Stimulated activated CD4-positive, alpha-beta T cell treated with anti-CD3 and anti-CD28 coated beads, TNF-alpha, amount 100 ng/mL, for 4 hours (primary cell): ENCODE measurements around the gene SNRPB2.

ENCODE experiments used
- DNase-seq, 3 experiments: peaks; one replicate each; pipeline ENCODE4 v3.0.0-alpha.2; 2020; ENCODE audit warnings: low read depth in 3 of 3

Gene SNRPB2

GRCh38 chr20:16729565-16730460 lies at the start of gene SNRPB2:
Gene SNRPB2 (plus strand): TSS chr20:16730026. CDS start chr20:16731703, 1,677 bp downstream.
- DNase-seq = peak; percentile 76 to 84 (median 82)

GRCh38 chr20:16684416-16684815 lies 45.4 kb upstream of the SNRPB2 start:
- DNase-seq = no peak

GRCh38 chr20:16689906-16690305 lies 39.9 kb upstream of the SNRPB2 start:
- no peak for DNase-seq

DNA sequence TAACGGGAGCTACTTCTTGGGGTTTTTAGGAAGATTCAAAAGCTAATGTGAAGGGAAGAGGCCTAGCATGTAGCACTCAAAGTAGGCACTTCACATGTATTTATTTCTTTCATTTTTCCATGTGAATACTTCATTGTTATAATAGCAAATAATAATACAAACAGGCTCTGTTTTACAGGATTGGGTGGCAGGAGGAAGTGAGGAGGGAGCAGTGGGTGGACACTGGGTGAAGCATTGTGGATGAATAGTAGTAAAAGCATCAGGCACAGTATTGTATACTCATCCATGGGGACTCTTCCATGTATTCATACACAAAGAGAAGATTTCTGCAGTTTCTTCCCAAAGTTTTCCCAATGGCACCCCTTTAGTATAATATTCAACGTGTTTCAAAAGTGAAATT lies 38.4 kb upstream of the SNRPB2 start:
- no peak for DNase-seq

- DNase-seq = no peak
Measured at GRCh38 chr20:16692009-16692408, 37.8 kb upstream of the SNRPB2 start.

DNA sequence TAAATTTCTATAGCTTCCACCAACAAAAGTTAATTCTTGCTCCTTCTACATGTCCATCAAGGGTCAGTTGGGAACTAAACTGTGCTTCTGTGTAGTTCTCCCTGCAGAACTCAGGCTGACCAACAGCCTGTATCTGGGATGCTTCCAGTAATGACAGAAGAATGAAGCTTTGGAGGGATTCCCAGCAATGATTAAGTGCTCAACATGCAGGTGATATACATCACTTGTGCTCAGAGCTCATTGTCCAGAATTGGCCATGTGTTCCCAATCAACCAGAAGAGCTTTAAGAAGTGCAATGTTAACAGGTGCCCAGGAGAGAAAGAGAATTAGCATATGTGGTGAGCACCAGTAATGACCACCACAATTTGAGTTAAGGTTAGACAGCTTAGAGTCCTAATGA lies 37.4 kb upstream of the SNRPB2 start:
- DNase-seq = no peak

GRCh38 chr20:16693278-16693677 lies 36.5 kb upstream of the SNRPB2 start:
- no peak for DNase-seq

- no peak for DNase-seq
Measured at GRCh38 chr20:16694161-16694560, 35.7 kb upstream of the SNRPB2 start.

- DNase-seq = no peak
Measured at GRCh38 chr20:16695628-16696027, 34.2 kb upstream of the SNRPB2 start.

GRCh38 chr20:16699293-16699692 lies 30.5 kb upstream of the SNRPB2 start:
- no peak for DNase-seq

DNA sequence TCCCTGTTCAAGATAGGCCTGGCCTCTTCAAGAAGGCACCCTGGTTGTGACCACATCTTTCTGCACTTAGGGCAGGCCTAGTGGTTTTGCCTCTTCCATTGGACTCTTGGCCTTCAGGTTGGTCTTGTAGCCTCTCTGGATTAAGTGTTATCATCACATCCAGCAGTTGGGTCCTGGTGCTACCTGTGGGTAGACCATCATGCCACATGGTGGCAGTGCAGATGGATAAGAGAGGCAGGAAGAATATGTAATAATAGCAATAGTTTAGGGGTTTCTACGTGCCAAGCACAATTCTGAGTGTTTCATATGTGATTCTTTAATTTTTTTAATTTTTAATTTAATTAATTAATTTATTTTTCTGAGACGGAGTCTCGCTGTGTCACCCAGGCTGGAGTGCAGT lies 28.5 kb upstream of the SNRPB2 start:
- no peak for DNase-seq

DNA sequence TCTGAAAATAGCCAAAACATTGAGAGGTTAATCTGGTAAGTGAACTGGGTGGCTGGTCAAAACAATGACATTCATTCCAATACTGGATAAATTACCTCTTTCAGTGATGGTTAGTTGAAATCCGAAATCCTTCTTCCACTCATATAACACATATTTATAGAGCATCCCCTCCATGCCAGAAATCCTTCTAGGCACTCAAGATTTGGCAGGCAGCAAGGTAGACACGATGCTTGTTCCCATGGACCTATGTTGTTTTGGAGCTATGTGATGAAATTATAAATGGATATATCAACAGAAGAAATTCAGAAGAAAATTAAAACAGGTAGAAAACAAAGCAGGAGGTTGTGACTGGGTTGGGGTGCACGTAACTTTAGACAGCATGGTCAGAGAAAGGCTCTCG lies 26.3 kb upstream of the SNRPB2 start:
- DNase-seq = no peak

DNA sequence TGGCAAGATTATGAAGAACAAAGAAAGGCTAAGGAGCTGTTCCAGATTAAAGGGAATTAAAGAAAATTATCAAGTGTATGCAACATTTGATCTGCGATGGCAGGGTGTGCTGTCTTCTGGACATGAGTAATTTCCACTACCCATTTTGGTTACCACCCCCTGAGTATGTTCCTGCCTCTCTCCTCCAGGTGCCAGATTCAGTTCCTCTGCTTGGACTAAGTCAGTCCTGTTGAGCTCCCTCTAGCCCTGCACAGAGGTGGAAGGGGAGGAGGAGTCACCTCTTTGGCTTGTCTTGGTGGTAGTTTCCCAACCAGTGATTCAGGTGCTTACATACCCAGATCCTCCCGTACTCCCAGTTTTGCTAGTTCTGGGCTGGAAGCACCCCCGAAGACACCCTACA lies 22.2 kb upstream of the SNRPB2 start:
- no peak for DNase-seq

DNA sequence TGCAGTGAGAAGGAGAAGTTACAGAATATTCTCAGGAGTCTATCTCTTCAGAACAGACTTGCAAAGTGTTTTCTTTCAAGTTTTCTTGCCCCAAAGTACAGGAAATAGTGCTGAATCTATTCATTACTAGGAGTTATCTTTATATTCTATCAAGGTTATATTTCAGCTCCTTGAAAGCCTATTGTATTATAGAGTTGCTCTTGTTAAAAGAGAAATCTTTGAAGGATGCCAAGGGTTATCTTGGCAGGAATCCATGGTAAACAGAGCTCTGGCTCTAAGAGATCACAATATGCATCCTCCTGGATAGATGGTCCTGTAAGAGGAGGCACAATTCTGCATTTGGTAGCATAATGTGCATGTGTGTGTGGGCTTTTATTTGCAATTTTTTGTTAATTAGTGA lies 21.2 kb upstream of the SNRPB2 start:
- DNase-seq = no peak

DNA sequence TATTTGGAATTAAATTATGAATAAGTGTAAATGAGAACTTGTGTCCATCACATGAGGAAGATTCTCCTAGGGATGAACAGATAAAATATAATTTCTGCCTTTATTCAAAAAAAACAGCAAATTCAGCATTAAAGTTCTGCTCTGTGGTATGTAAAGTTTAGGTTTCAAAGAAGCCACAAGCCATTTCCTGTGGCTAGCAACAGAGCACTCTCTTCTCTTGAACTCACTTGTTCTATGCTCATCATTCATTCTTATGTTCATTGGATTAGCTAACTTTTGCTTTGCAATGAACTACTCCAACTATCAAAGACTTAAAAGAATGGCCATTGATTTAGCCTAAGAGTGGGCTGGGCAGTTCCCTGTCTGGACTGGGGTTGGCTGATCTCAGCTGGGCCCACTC lies 20.8 kb upstream of the SNRPB2 start:
- DNase-seq = no peak

GRCh38 chr20:16710781-16711180 lies 19.0 kb upstream of the SNRPB2 start:
- DNase-seq = no peak

GRCh38 chr20:16711661-16712258 lies 18.1 kb upstream of the SNRPB2 start:
- DNase-seq = no peak

GRCh38 chr20:16712511-16712947 lies 17.3 kb upstream of the SNRPB2 start:
- no peak for DNase-seq

DNA sequence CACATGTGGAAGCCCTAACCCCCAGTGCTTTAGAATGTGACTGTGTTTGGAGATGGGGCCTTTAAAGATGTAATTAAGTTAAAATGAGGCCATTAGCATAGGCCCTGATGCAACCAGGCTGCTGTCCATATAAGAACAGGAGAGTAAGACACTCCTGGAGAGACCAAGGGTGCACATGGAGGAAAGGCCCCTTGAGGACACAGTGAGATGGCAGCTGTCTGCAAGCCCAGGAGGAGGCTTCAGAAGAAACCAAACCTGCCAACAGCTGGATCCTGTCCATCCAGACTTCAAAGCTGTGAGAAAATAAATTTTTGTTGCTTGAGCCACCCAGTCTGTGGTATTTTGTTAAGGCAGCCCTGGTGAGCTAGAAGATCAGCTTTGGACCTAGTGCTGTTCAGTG lies 16.8 kb upstream of the SNRPB2 start:
- DNase-seq = no peak

GRCh38 chr20:16714242-16714641 lies 15.6 kb upstream of the SNRPB2 start:
- no peak for DNase-seq

DNA sequence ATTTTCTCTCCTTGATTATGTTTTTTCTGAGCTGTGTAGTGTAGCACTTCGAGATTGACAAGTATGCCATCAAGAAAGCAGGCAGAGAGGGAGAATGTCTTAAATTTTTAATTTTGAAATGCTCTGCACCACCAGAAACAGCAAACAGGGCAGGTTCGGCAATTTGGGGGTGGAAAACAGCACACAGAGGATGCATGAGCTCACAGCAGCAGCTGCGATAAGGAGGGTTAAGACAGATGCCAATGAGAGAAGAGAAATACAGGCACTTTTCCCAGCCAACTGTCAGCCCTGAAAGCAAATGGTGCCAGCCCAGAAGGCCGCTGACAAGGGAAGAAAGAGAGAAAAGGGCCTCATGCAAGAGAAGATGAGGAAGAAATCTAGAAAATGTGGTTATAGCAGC lies 15.1 kb upstream of the SNRPB2 start:
- DNase-seq = no peak

- no peak for DNase-seq
Measured at GRCh38 chr20:16719421-16719820, 10.4 kb upstream of the SNRPB2 start.

DNA sequence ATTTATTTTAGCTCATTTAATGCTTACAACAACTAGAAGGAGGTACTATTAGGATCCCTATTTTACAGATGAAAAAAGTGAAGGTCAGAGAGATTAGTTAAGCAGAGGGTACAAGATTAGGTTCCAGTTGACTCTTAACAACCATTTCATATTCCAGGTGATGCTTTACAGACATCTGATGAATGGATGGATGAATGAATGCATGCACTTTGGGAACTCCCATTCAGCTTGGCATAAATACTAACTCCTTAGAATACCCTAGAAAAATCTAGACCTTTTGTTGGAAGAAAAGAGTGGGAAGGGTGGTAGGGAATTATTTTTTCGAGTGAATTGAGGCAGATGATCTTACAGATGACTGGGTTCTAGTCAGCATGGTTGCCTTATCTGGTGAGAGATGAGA lies 746 bp upstream of the SNRPB2 start:
- no peak for DNase-seq
